AG04449 (cell line): Measurements from ENCODE around the gene CRYBG3.

Source experiments
- CTCF ChIA-PET: fragments of 350-600 bp; formaldehyde crosslinking; extraction: SDS; loops from one replicate; lab custom pipeline; 2021; ENCODE audit warnings: antibody characterized with exemption; lab: Yijun Ruan, JAX
- POLR2A ChIA-PET: fragments of 400-600, 350-600 bp; formaldehyde crosslinking; extraction: SDS; loops from one replicate; lab custom pipeline; 2020; ENCODE audit warnings: antibody characterized with exemption, inconsistent platforms; lab: Yijun Ruan, JAX
- DNase-seq: peaks from one replicate; pipeline ENCODE4 v3.0.0-alpha.2; 2010; ENCODE audit warnings: low read depth, low spot score
- H3K4me3 ChIP-seq: 2 replicates; pipeline ENCODE4 v1.5.1; 2011; ENCODE audit warnings: low read depth, mild to moderate bottlenecking, control low read depth, low read length
- CTCF ChIP-seq: IDR thresholded peaks from one replicate; pipeline ENCODE4 v1.5.1; 2011; ENCODE audit warnings: mild to moderate bottlenecking, moderate library complexity, low read length, control low read depth, inconsistent platforms; ENCODE audit not compliant: insufficient read depth; ENCODE audit errors: missing control alignments

The CRYBG3 gene

DNA sequence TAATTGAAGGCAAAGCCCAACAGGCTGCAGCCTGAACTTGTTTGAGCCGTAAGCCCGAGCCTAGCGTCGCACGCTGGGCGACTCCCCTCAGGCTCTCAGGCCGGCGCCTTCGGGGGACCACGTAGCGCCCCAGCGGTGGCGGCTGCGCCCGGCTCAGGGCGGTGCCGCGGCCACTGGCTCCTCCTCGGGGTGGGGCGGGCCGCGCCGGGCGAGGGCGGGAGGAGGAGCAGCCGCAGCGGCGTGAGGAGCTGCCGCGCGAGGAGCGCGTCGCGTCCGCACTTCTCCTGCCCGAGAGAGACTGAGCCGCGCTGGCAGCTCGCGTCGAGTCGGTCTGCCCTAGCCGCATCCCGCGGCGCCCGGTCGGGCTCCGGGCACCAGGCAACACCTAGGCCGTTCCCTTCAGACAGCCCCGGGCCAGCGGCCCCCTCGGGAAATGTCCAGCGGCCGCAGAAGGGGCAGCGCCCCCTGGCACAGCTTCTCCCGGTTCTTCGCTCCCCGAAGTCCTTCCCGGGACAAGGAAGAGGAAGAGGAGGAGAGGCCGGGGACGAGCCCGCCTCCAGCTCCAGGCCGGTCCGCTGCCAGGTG, at the start of gene CRYBG3:
TSS of gene CRYBG3 (plus strand) at position 238 of the 585 bp plus-strand sequence. CDS start at position 434, 196 bp downstream.
- POLR2A ChIA-PET = interaction anchor here (0.8 to 2.0 kb wide), 7 partner anchors 22 to 701 kb away, joined by 3 to 9 read pairs (median 4); partner anchors contain the start of genes ARL6 and CLDND1
- H3K4me3 ChIP-seq = peak within 1 kb of the TSS; percentile 76
- no peak for DNase-seq
- peak; percentile 36 for TF ChIP-seq CTCF
- CTCF ChIA-PET = interaction anchor here (0.9 to 2.2 kb wide), 8 partner anchors 10 to 216 kb away, joined by 3 to 7 read pairs (median 4); no protein-coding TSS in a partner anchor

DNA sequence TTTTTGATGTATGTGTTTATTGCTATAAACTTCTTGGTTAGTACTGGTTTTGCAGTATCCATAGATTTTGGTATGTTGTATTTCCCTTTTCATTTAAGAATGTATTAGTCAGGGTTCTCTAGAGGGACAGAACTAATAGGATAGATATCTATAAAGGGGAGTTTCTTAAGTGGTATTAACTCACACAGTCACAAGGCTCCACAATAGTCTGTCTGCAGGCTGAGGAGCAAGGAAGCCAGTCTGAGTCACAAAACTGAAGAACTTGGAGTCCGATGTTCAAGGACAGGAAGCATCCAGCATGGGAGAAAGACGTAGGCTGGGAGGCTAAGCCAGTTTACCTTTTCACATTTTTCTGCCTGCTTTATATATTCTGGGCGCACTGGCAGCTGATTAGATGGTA, 48.9 kb upstream of the CRYBG3 start:
- ChIA-PET POLR2A (no interaction called here), CTCF (no interaction called here)
- TF ChIP-seq CTCF = no peak
- DNase-seq = no peak
- no peak overlapping the region for H3K4me3 ChIP-seq

- DNase-seq = no peak
- no peak for TF ChIP-seq CTCF
- ChIA-PET CTCF (interaction anchor here (0.9 to 1.3 kb wide), 2 partner anchors 9 to 244 kb away, joined by 3 to 6 read pairs; no protein-coding TSS in a partner anchor), POLR2A (no interaction called here)
- H3K4me3 ChIP-seq = no peak overlapping the region
These were observed 43.7 kb upstream of the CRYBG3 start for GRCh38 chr3:97778152-97778551.

GRCh38 chr3:97793420-97794019, 28.3 kb upstream of the CRYBG3 start:
- no peak overlapping the region for H3K4me3 ChIP-seq
- peak; percentile 9 for DNase-seq
- POLR2A ChIA-PET = no interaction called here
- peak; percentile 62 for TF ChIP-seq CTCF
- CTCF ChIA-PET = interaction anchor here (0.6 to 8.6 kb wide), 13 partner anchors 16 to 807 kb away, joined by 3 to 177 read pairs (median 4); no protein-coding TSS in a partner anchor

- H3K4me3 ChIP-seq = no peak overlapping the region
- DNase-seq = no peak
- TF ChIP-seq CTCF = no peak
- ChIA-PET POLR2A (no interaction called here), CTCF (interaction anchor here (1.1 to 8.6 kb wide), 3 partner anchors 9 to 228 kb away, joined by 3 to 177 read pairs (median 4); no protein-coding TSS in a partner anchor)
These were observed 25.9 kb upstream of the CRYBG3 start for GRCh38 chr3:97795951-97796350.

DNA sequence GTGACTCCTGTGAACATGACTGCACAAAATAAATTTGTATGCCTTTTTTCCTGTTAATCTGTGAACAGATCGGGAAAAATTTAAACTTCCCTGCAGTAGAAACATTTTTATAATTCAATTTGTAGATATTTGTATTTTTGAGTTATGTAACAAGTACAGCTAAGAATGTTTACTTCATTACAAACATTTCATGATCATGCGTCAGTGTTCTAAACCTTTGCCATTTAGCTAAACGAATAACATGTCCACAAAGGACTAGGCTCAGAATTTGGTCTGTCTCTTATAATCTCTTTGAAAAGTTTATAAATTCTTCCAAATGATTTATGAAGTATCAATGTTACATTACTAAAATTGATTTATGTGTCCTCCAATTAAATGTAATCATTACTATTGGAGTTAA, 17.3 kb upstream of the CRYBG3 start:
- DNase-seq = no peak
- CTCF ChIA-PET = interaction anchor here (1.1 to 2.0 kb wide), 5 partner anchors 10 to 238 kb away, joined by 3 to 13 read pairs (median 4); partner anchors contain the start of gene CRYBG3
- no peak overlapping the region for H3K4me3 ChIP-seq
- no peak for TF ChIP-seq CTCF
- POLR2A ChIA-PET = no interaction called here
